Measurements from ENCODE around the gene ANO10. TPM values are rescaled to one million over a fixed set of nuclear protein-coding genes. Genes with fewer than 3 reads are reported as not detected.
"Not testable (repeated sequence)": the region's sequence is repeated elsewhere in the genome, so short reads cannot be mapped to it uniquely, and the experiment has no call there.

ANO10 gene
- total RNA-seq = 10 to 100 TPM; 12.5 to 21.7 (median 18.8) TPM
- polyA plus RNA-seq = 1 to 10 TPM; 2.6 to 5.9 (median 5.5) TPM
- long read RNA-seq, donor 1, partial matches to known transcripts = 0 of 2 reads
- long read RNA-seq, donor 1, other reads (novel, unspliced or antisense) = 0 of 2 reads
- long read RNA-seq, donor 2, partial matches to known transcripts = 0 of 3 reads
- long read RNA-seq, donor 2, other reads (novel, unspliced or antisense) = 0 of 3 reads

- H3K4me1 ChIP-seq = peaks cover 9 to 36% (median 21%) of the 10 kb centered on the region in 6 donors
- no peaks in the 10 kb centered on the region for H3K9me3 ChIP-seq
- intact Hi-C loops (cut with DNase I; ENCODE audit: low total_unique reads) = loop anchor here (5.0 kb wide), 1 partner anchor 70 kb away; the partner anchor contains the start of gene ABHD5
- peaks cover 0 to 2% (median 0%) of the 10 kb centered on the region in 6 donors for H3K36me3 ChIP-seq
- H3K4me3 ChIP-seq = peak within 1 kb of the TSS; percentile 58 to 88 (median 72)
- H3K27me3 ChIP-seq (replicated peaks in 1 of 7) = no peaks in the 10 kb centered on the region
- 0 to 2% (median 1%) methylated on average over 34 to 80 of the region's 80 CpGs for WGBS, 5 donors
- peak within 1 kb of the TSS; percentile 28 to 90 (median 83) for H3K27ac ChIP-seq
- DNase-seq = peak; percentile 99
- TF ChIP-seq CTCF (IDR thresholded peaks at IDR 0.05 in 8 of 11, conservative IDR thresholded peaks at IDR 0.05 in 3 of 11) (peak in 2 of 11 experiments; percentile 20 to 36), POLR2AphosphoS5 (IDR thresholded peaks at IDR 0.05) (peak; percentile 84 to 87 (median 87)), POLR2A (IDR thresholded peaks at IDR 0.05) (no peak)
These were observed at the start of gene ANO10 for GRCh38 chr3:43621656-43622432. ANO10 (minus strand) TSS chr3:43622011; CDS start chr3:43605852, 16,159 bp downstream.

GRCh38 chr3:43670635-43671522 lies 49.1 kb upstream of the ANO10 start:
- DNase-seq = no peak
- intact Hi-C loops (cut with DNase I; ENCODE audit: low total_unique reads) = no loop called here
- no peak for TF ChIP-seq POLR2AphosphoS5 (IDR thresholded peaks at IDR 0.05)
- TF ChIP-seq POLR2A (IDR thresholded peaks at IDR 0.05) = no peak
- TF ChIP-seq CTCF (IDR thresholded peaks at IDR 0.05 in 8 of 11, conservative IDR thresholded peaks at IDR 0.05 in 3 of 11) = no peak
- no peaks in the 10 kb centered on the region for H3K4me1 ChIP-seq
- no peaks in the 10 kb centered on the region for H3K9me3 ChIP-seq
- H3K36me3 ChIP-seq = no peaks in the 10 kb centered on the region
- no peak overlapping the region for H3K27ac ChIP-seq
- 82 to 98% (median 95%) methylated on average over 5 of the region's 5 CpGs for WGBS, 5 donors
- peaks cover 0 to 6% (median 0%) of the 10 kb centered on the region in 7 donors for H3K27me3 ChIP-seq (replicated peaks in 1 of 7)
- H3K4me3 ChIP-seq = no peak overlapping the region

- H3K27ac ChIP-seq; H3K4me1 ChIP-seq; intact Hi-C loops (cut with DNase I; ENCODE audit: low total_unique reads); H3K27me3 ChIP-seq (replicated peaks in 1 of 7); H3K4me3 ChIP-seq; DNase-seq; H3K36me3 ChIP-seq: not testable (repeated sequence)
- 94 to 98% (median 97%) methylated on average over 3 of the region's 3 CpGs for WGBS, 5 donors
- H3K9me3 ChIP-seq = peaks cover 0 to 17% (median 2%) of the 10 kb centered on the region in 8 donors
These were observed 43.2 kb upstream of the ANO10 start for GRCh38 chr3:43665011-43665410.

GRCh38 chr3:43661376-43661775 lies 39.6 kb upstream of the ANO10 start:
- 67 to 95% (median 90%) methylated on average over 1 of the region's 1 CpG for WGBS, 5 donors
- intact Hi-C loops (cut with DNase I; ENCODE audit: low total_unique reads); H3K36me3 ChIP-seq: not testable (repeated sequence)

More at GRCh38 chr3:43661376-43661775, 39.6 kb upstream of the ANO10 start:
- not testable (repeated sequence) for H3K4me3 ChIP-seq; H3K27ac ChIP-seq; H3K27me3 ChIP-seq (replicated peaks in 1 of 7); DNase-seq; H3K4me1 ChIP-seq
- peaks cover 0 to 17% (median 2%) of the 10 kb centered on the region in 8 donors for H3K9me3 ChIP-seq

All from spleen (tissue), 13 donors.